GM18907 (cell line): Measurements from ENCODE around the gene FAM83B.
"Not testable (repeated sequence)": the region's sequence is repeated elsewhere in the genome, so short reads cannot be mapped to it uniquely, and the experiment has no call there.

Source experiments
- ATAC-seq: cut with Tn5 transposase; IDR thresholded peaks from one replicate; pipeline ENCODE4 v1.9.1; 2021; ENCODE audit warnings: mild to moderate bottlenecking, moderate library complexity; ENCODE audit not compliant: unreplicated experiment

Gene FAM83B

GRCh38 chr6:54961372-54961771 is 114.8 kb downstream of the FAM83B start:
- ATAC-seq: not testable (repeated sequence)

GRCh38 chr6:54970337-54970736 is 123.8 kb downstream of the FAM83B start:
- no peak for ATAC-seq

- no peak for ATAC-seq
Measured at GRCh38 chr6:54971825-54972224, 125.3 kb downstream of the FAM83B start.

- not testable (repeated sequence) for ATAC-seq
Measured at GRCh38 chr6:54979161-54979560, 132.6 kb downstream of the FAM83B start.

- no peak for ATAC-seq
Measured at GRCh38 chr6:54980511-54981275, 134.1 kb downstream of the FAM83B start.

- no peak for ATAC-seq
Measured at GRCh38 chr6:54981276-54981609, 134.7 kb downstream of the FAM83B start.

- no peak for ATAC-seq
Measured at GRCh38 chr6:54981647-54982046, 135.1 kb downstream of the FAM83B start.

GRCh38 chr6:54987633-54988290 is 141.2 kb downstream of the FAM83B start:
- ATAC-seq: no peak

GRCh38 chr6:54988576-54988975 is 142.0 kb downstream of the FAM83B start:
- ATAC-seq: no peak

- ATAC-seq: no peak
Measured at GRCh38 chr6:54990001-54990400, 143.4 kb downstream of the FAM83B start.
